HepG2 (cell line): ENCODE results near the gene MPC2. TPM values are rescaled to one million over a fixed set of nuclear protein-coding genes. Genes with fewer than 3 reads are reported as not detected.

Experiments used
- ELF4 ChIP-seq: sonication (generic); formaldehyde crosslinking; IDR thresholded peaks from 2 replicates; pipeline ENCODE4 v1.5.0; 2020; ENCODE audit warnings: missing genetic modification reagents, mild to moderate bottlenecking, moderate library complexity, borderline replicate concordance
- HES4 ChIP-seq: sonication (generic); formaldehyde crosslinking; IDR thresholded peaks from 2 replicates; pipeline ENCODE4 v1.9.0; 2021; ENCODE audit warnings: mild to moderate bottlenecking, missing genetic modification reagents, borderline replicate concordance
- IRF2 ChIP-seq: IDR thresholded peaks from 2 replicates; pipeline ENCODE4 v1.6.1; 2018; ENCODE audit warnings: missing genetic modification reagents, missing compliant biosample characterization
- MTF1 ChIP-seq: sonication (generic); formaldehyde crosslinking; IDR thresholded peaks from 2 replicates; pipeline ENCODE4 v1.5.0; 2020; ENCODE audit warnings: missing genetic modification reagents
- SRF ChIP-seq: IDR thresholded peaks from 2 replicates; pipeline ENCODE4 v1.6.1; 2011; ENCODE audit warnings: mild to moderate bottlenecking, low read depth, low read length, moderate library complexity
- TBP ChIP-seq: sonication (generic); formaldehyde crosslinking; IDR thresholded peaks from 2 replicates; pipeline ENCODE4 v1.5.0; 2020; ENCODE audit warnings: missing genetic modification reagents
- TGIF2 ChIP-seq: IDR thresholded peaks from 2 replicates; pipeline ENCODE4 v1.6.1; 2016; ENCODE audit warnings: control low read depth, missing compliant biosample characterization
- ZC3H4 ChIP-seq: sonication (generic); formaldehyde crosslinking; IDR thresholded peaks from 2 replicates; pipeline ENCODE4 v1.4.0; 2020; ENCODE audit warnings: missing genetic modification reagents, borderline replicate concordance
- ZNF160 ChIP-seq: sonication (generic); formaldehyde crosslinking; IDR thresholded peaks from 2 replicates; pipeline ENCODE4 v1.8.0; 2022; ENCODE audit warnings: mild to moderate bottlenecking, inconsistent platforms, missing genetic modification reagents
- ZNF737 ChIP-seq: sonication (generic); formaldehyde crosslinking; IDR thresholded peaks from 2 replicates; pipeline ENCODE4 v1.5.0; 2020; ENCODE audit warnings: missing genetic modification reagents, mild to moderate bottlenecking, borderline replicate concordance
- polyA plus RNA-seq, 8 experiments: library from polyadenylated mRNA; depleted of rRNA in 3 of 8; stranded (reverse) in 7 of 8; unstranded in 1 of 8; fragments of >200 nt; fragmentation: Illumina TruSeq in 4 of 8; extraction: Trizol in 4 of 8; gene quantifications; 2 replicates each; pipeline versions ENCODE4 v1.2.1 to v1.2.3, GENCODE V29; 2011 to 2016; ENCODE audit warnings: low read depth in 4 of 8, missing spikeins in 1 of 8, mixed read lengths in 1 of 8; ENCODE audit not compliant: insufficient read depth in 1 of 8
- total RNA-seq, 5 experiments: library from RNA; depleted of rRNA; stranded (reverse); fragments of >200 nt; fragmentation: Illumina TruSeq; extraction: Trizol; gene quantifications; 2 replicates each; pipeline ENCODE4 v1.2.3, GENCODE V29; 2016; ENCODE audit warnings: low read depth in 1 of 5
- TF ChIP-seq, protein P1 (sequence below), 2 experiments: sonication (generic) in 1 of 2; formaldehyde crosslinking in 1 of 2; IDR thresholded peaks; 2 replicates each; pipeline versions ENCODE4 v1.4.0 to v1.6.1; 2016 to 2020; ENCODE audit warnings: borderline replicate concordance in 1 of 2, low read depth in 1 of 2, mild to moderate bottlenecking in 1 of 2, missing genetic modification reagents in 1 of 2
- TF ChIP-seq, protein P2 (sequence below): sonication (generic); formaldehyde crosslinking; IDR thresholded peaks from 2 replicates; pipeline ENCODE4 v1.5.1; 2020; ENCODE audit warnings: missing genetic modification reagents, mild to moderate bottlenecking, borderline replicate concordance
- TF ChIP-seq, protein P3 (sequence below): sonication (generic); formaldehyde crosslinking; IDR thresholded peaks from 2 replicates; pipeline ENCODE4 v1.4.0; 2020; ENCODE audit warnings: mild to moderate bottlenecking, missing genetic modification reagents, borderline replicate concordance
- TF ChIP-seq, protein P4 (sequence below): sonication (generic); formaldehyde crosslinking; IDR thresholded peaks from 2 replicates; pipeline ENCODE4 v1.5.0; 2020; ENCODE audit warnings: mild to moderate bottlenecking, missing genetic modification reagents, moderate library complexity

Gene MPC2
- total and polyA plus RNA-seq, 2 of the 13 experiments (the other 11 are each of a cell fraction or from before 2014, with no cell fraction given) = 38.8 to 136 TPM

DNA sequence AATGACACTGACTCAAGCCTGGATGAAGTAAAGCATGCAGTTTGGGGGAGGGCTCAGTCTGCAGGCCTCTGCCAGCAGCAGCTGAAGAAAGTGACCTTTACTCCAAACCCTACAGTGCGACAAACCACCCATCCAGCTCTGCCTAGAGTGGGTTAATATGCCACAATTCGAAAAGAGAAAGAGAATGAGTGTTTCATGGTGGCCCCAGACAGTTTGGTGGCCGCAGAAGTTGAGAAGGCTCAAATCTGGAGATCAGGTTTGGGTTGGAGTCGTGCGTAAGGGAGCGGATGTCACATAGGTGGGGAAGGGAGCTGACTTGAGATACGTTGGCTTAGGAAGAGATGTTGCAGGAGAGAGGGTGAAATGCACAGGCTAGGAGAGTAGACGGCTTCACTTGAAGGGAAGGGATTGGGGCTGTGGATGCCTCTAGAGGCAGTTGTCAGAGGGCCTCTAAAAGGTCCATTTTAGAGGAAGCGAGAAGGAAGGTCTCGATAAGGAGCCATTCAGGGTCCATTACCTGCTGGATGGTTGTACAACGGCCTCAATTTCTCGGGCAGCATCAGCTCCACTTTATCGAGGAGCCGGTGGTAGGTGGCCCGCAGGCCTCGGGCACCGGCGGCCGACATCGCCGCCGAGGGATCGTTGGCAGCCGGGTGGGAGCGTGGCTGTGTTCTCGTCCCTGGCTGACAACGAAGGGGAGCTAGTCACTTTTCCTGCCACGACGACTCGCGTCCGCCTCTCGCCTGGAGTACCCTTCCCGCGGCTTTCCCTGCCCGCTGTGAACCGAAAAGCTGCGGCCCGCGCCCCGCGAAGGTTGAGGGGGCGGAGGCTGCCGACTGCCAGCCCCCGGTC lies 1.4 kb downstream of the MPC2 start (continued):
- TF ChIP-seq, protein P1, sequence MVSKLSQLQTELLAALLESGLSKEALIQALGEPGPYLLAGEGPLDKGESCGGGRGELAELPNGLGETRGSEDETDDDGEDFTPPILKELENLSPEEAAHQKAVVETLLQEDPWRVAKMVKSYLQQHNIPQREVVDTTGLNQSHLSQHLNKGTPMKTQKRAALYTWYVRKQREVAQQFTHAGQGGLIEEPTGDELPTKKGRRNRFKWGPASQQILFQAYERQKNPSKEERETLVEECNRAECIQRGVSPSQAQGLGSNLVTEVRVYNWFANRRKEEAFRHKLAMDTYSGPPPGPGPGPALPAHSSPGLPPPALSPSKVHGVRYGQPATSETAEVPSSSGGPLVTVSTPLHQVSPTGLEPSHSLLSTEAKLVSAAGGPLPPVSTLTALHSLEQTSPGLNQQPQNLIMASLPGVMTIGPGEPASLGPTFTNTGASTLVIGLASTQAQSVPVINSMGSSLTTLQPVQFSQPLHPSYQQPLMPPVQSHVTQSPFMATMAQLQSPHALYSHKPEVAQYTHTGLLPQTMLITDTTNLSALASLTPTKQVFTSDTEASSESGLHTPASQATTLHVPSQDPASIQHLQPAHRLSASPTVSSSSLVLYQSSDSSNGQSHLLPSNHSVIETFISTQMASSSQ (IDR thresholded peaks at IDR 0.05; ENCODE audit: low read depth) = no peak
- TF ChIP-seq, protein P1 (CRISPR knock-in tag; IDR thresholded peaks at IDR 0.05; ENCODE audit: borderline replicate concordance) = no peak
- no peak for TF ChIP-seq SRF
- TF ChIP-seq MTF1 (CRISPR knock-in tag) = 0 out of 2 replicates have a peak, but pooled peaks have one; percentile 18
- TF ChIP-seq TBP (CRISPR knock-in tag) = no peak
- peak; percentile 70 for TF ChIP-seq TGIF2 (CRISPR knock-in tag)
- TF ChIP-seq ZNF160 (CRISPR knock-in tag) = peak; percentile 48; the same call in 1 of the 2 replicates
- peak; percentile 50 for TF ChIP-seq ZNF737 (CRISPR knock-in tag)
- TF ChIP-seq, protein P2, sequence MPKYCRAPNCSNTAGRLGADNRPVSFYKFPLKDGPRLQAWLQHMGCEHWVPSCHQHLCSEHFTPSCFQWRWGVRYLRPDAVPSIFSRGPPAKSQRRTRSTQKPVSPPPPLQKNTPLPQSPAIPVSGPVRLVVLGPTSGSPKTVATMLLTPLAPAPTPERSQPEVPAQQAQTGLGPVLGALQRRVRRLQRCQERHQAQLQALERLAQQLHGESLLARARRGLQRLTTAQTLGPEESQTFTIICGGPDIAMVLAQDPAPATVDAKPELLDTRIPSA (CRISPR knock-in tag) = no peak; the same call in 1 of the 2 replicates
- TF ChIP-seq IRF2 (CRISPR knock-in tag) = 0 out of 2 replicates have a peak, but pooled peaks have one; percentile 27
- TF ChIP-seq, protein P3, sequence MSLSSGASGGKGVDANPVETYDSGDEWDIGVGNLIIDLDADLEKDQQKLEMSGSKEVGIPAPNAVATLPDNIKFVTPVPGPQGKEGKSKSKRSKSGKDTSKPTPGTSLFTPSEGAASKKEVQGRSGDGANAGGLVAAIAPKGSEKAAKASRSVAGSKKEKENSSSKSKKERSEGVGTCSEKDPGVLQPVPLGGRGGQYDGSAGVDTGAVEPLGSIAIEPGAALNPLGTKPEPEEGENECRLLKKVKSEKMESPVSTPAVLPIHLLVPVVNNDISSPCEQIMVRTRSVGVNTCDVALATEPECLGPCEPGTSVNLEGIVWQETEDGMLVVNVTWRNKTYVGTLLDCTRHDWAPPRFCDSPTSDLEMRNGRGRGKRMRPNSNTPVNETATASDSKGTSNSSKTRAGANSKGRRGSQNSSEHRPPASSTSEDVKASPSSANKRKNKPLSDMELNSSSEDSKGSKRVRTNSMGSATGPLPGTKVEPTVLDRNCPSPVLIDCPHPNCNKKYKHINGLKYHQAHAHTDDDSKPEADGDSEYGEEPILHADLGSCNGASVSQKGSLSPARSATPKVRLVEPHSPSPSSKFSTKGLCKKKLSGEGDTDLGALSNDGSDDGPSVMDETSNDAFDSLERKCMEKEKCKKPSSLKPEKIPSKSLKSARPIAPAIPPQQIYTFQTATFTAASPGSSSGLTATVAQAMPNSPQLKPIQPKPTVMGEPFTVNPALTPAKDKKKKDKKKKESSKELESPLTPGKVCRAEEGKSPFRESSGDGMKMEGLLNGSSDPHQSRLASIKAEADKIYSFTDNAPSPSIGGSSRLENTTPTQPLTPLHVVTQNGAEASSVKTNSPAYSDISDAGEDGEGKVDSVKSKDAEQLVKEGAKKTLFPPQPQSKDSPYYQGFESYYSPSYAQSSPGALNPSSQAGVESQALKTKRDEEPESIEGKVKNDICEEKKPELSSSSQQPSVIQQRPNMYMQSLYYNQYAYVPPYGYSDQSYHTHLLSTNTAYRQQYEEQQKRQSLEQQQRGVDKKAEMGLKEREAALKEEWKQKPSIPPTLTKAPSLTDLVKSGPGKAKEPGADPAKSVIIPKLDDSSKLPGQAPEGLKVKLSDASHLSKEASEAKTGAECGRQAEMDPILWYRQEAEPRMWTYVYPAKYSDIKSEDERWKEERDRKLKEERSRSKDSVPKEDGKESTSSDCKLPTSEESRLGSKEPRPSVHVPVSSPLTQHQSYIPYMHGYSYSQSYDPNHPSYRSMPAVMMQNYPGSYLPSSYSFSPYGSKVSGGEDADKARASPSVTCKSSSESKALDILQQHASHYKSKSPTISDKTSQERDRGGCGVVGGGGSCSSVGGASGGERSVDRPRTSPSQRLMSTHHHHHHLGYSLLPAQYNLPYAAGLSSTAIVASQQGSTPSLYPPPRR = no peak
- no peak for TF ChIP-seq ZC3H4 (CRISPR knock-in tag)
- TF ChIP-seq ELF4 = no peak
- TF ChIP-seq, protein P4, sequence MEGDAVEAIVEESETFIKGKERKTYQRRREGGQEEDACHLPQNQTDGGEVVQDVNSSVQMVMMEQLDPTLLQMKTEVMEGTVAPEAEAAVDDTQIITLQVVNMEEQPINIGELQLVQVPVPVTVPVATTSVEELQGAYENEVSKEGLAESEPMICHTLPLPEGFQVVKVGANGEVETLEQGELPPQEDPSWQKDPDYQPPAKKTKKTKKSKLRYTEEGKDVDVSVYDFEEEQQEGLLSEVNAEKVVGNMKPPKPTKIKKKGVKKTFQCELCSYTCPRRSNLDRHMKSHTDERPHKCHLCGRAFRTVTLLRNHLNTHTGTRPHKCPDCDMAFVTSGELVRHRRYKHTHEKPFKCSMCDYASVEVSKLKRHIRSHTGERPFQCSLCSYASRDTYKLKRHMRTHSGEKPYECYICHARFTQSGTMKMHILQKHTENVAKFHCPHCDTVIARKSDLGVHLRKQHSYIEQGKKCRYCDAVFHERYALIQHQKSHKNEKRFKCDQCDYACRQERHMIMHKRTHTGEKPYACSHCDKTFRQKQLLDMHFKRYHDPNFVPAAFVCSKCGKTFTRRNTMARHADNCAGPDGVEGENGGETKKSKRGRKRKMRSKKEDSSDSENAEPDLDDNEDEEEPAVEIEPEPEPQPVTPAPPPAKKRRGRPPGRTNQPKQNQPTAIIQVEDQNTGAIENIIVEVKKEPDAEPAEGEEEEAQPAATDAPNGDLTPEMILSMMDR = no peak
- peak; percentile 75; the same call in 1 of the 2 replicates for TF ChIP-seq HES4 (CRISPR knock-in tag)
